Adrenal gland (tissue), 12 donors: ENCODE data around the gene OSBPL2. TPM values are rescaled to one million over a fixed set of nuclear protein-coding genes. Genes with fewer than 3 reads are reported as not detected.

Experiments
- DNase-seq, 7 donors: peaks; one replicate each; pipeline ENCODE4 v3.0.0-alpha.2; 2019 to 2020
- H3K27ac ChIP-seq, 5 donors: fragments of 200-600 bp; sonication (generic) in 4 of 5; 1 replicate in 3 of 5; 2 replicates in 2 of 5; pipeline versions ENCODE4 v1.5.1 to v1.8.0; 2016 to 2020; ENCODE audit warnings: mild to moderate bottlenecking in 1 of 5
- H3K27me3 ChIP-seq: fragments of 200-600 bp; 2 replicates; pipeline ENCODE4 v1.8.0; 2021
- H3K36me3 ChIP-seq, 2 donors: fragments of 200-600 bp; replicated peaks in 1 of 2; 1 replicate in 1 of 2; 2 replicates in 1 of 2; pipeline versions ENCODE4 v1.5.1 to v1.8.0; 2018 to 2022
- H3K4me1 ChIP-seq, 2 donors: fragments of 200-600 bp; replicated peaks in 1 of 2; 1 replicate in 1 of 2; 2 replicates in 1 of 2; pipeline versions ENCODE4 v1.5.1 to v1.8.0; 2018 to 2021
- H3K4me3 ChIP-seq, 4 donors: fragments of 200-600 bp; sonication (generic) in 3 of 4; one replicate each; pipeline ENCODE4 v1.5.1; 2016 to 2018
- H3K9me3 ChIP-seq, 3 donors: fragments of 200-600 bp; sonication (generic) in 1 of 3; replicated peaks in 1 of 3; 1 replicate in 2 of 3; 2 replicates in 1 of 3; pipeline versions ENCODE4 v1.5.1 to v1.8.0; 2016 to 2021
- CTCF ChIP-seq, 6 experiments: fragments of 450-650 bp in 4 of 6; fragments of 200-600 bp in 2 of 6; sonication (generic) in 1 of 6; IDR thresholded peaks; 1 replicate in 5 of 6; 2 replicates in 1 of 6; pipeline versions ENCODE4 v1.5.1 to v1.8.0; 2016 to 2021; ENCODE audit warnings: antibody characterized with exemption in 6 of 6, mild to moderate bottlenecking in 2 of 6, moderate library complexity in 1 of 6
- POLR2A ChIP-seq, 2 donors: fragments of 450-650 bp; IDR thresholded peaks; one replicate each; pipeline ENCODE4 v1.6.1; 2017; ENCODE audit warnings: antibody characterized with exemption in 2 of 2, mild to moderate bottlenecking in 2 of 2, moderate library complexity in 1 of 2
- WGBS, 4 donors: extraction: QIAGEN DNeasy Blood & Tissue Kit in 2 of 4; methylation state at CpG; one replicate each; pipeline versions ENCODE4 v1.1.5 to v1.1.7; 2013 to 2017; 5-methylcytosine and 5-hydroxymethylcytosine counted together
- intact Hi-C, 2 donors: fragments of 100-400 bp; cut with DNase I; formaldehyde crosslinking; loops; one replicate each; pipeline versions ENCODE4 v1.14.1 to v1.15.0; 2022 to 2023
- microRNA-seq, 3 donors: library from miRNA; unstranded; fragments of <30 nt; microRNA quantifications; one replicate each; pipeline ENCODE4, GENCODE V29; 2017 to 2020
- polyA plus RNA-seq, 3 donors: library from polyadenylated mRNA; stranded (reverse); fragments of 200-250 nt in 2 of 3; fragments of 350-450 nt in 1 of 3; fragmentation: Illumina TruSeq in 1 of 3; extraction: RNeasy Lipid Tissue Mini Kit (QIAGEN cat#74804) in 1 of 3; gene quantifications; one replicate each; pipeline ENCODE4 v1.2.3, GENCODE V29; 2013 to 2014
- total RNA-seq, 9 donors: library from RNA; depleted of rRNA in 4 of 9; stranded (reverse); fragments of >200 nt in 4 of 9; fragments of 120-200 nt in 1 of 9; fragmentation: NEBNext Ultra II Directional in 1 of 9; extraction: Animal tissue kit (Norgen Biotek cat#: 25700) in 1 of 9; gene quantifications; one replicate each; pipeline versions ENCODE4 v1.1.0 to v1.2.4, GENCODE V29; 2013 to 2023
- donor health status: healthy with polysubstance abuse.
- donor health status: Bipolar disorder and iron deficiency.
- donor health status: DM: yes; HTN: yes; CAD: no.
- donor health status: DM: no; HTN: no; CAD: no.
- donor health status: DM: no; HTN: no; CAD: no.
- donor health status: DM: yes; HTN: yes; CAD: no.

Gene OSBPL2
- total and polyA plus RNA-seq, 12 donors = 13.8 to 96.7 (median 37.4) TPM

GRCh38 chr20:62344782-62345181, 106.5 kb downstream of the OSBPL2 start:
- H3K36me3 ChIP-seq = peaks cover 0 to 7% of the 10 kb centered on the region in 2 donors
- no peak overlapping the region for H3K27ac ChIP-seq
- WGBS, 4 donors = 87 to 91% (median 89%) methylated on average over 10 of the region's 10 CpGs

More at GRCh38 chr20:62344782-62345181, 106.5 kb downstream of the OSBPL2 start:
- Histone ChIP-seq H3K4me3 (no peak overlapping the region), H3K4me1 (peaks cover 0 to 6% of the 10 kb centered on the region in 2 donors), H3K27me3 (no peaks in the 10 kb centered on the region), H3K9me3 (no peaks in the 10 kb centered on the region)
- no peak for DNase-seq
- intact Hi-C loops = no loop called here
- TF ChIP-seq POLR2A (IDR thresholded peaks at IDR 0.05) (no peak), CTCF (IDR thresholded peaks at IDR 0.05) (no peak)

Small RNA genes within 50 kb of the gene (microRNA-seq; reads per million reads assigned to microRNA genes)
- 1.1 to 2.8 (median 1.3) reads per million in 3 donors for gene MIR4758

Other genes with a start within 250 kb of the OSBPL2 start
- 10 to 100 TPM in 8 of 9 donors, 1 to 10 TPM in 1; 10.0 to 30.9 (median 15.6) TPM for gene TAF4, start 172.6 kb upstream of the OSBPL2 start, total RNA-seq
- gene TAF4, start 172.6 kb upstream of the OSBPL2 start, polyA plus RNA-seq = 10 to 100 TPM in 2 of 3 donors, 1 to 10 TPM in 1; 5.2 to 12.5 (median 10.9) TPM
- 10 to 100 TPM; 26.7 to 47.0 (median 34.8) TPM for gene LSM14B, start 116.0 kb upstream of the OSBPL2 start, total RNA-seq
- gene LSM14B, start 116.0 kb upstream of the OSBPL2 start, polyA plus RNA-seq = 10 to 100 TPM; 17.6 to 23.4 (median 19.2) TPM
- gene PSMA7, start 95.1 kb upstream of the OSBPL2 start, total RNA-seq = 100 to 1,000 TPM; 216 to 518 (median 291) TPM
- gene PSMA7, start 95.1 kb upstream of the OSBPL2 start, polyA plus RNA-seq = 100 to 1,000 TPM; 175 to 292 (median 178) TPM
- gene SS18L1, start 94.8 kb upstream of the OSBPL2 start, total RNA-seq = 10 to 100 TPM in 8 of 9 donors, 1 to 10 TPM in 1; 9.0 to 45.7 (median 13.9) TPM
- gene SS18L1, start 94.8 kb upstream of the OSBPL2 start, polyA plus RNA-seq = 10 to 100 TPM in 2 of 3 donors, 1 to 10 TPM in 1; 9.2 to 36.6 (median 15.1) TPM
- 10 to 100 TPM; 11.5 to 60.1 (median 43.1) TPM for gene MTG2, start 55.5 kb upstream of the OSBPL2 start, total RNA-seq
- gene MTG2, start 55.5 kb upstream of the OSBPL2 start, polyA plus RNA-seq = 10 to 100 TPM; 30.2 to 90.4 (median 84.3) TPM
- gene HRH3, start 18.2 kb upstream of the OSBPL2 start, total RNA-seq = under 1 TPM in 2 of 9 donors, not detected in 7; 0.06 to 0.08 TPM
- under 1 TPM in 2 of 3 donors, not detected in 1; 0.13 to 0.80 TPM for gene HRH3, start 18.2 kb upstream of the OSBPL2 start, polyA plus RNA-seq
- gene ADRM1, start 64.5 kb downstream of the OSBPL2 start, total RNA-seq = 100 to 1,000 TPM in 7 of 9 donors, 10 to 100 TPM in 2; 87.2 to 254 (median 162) TPM
- gene ADRM1, start 64.5 kb downstream of the OSBPL2 start, polyA plus RNA-seq = 100 to 1,000 TPM in 1 of 3 donors, 10 to 100 TPM in 2; 50.6 to 125 (median 95.6) TPM
- 100 to 1,000 TPM in 4 of 9 donors, 10 to 100 TPM in 4, 1 to 10 TPM in 1; 2.3 to 146 (median 94.9) TPM for gene LAMA5, start 128.8 kb downstream of the OSBPL2 start, total RNA-seq
- 100 to 1,000 TPM in 2 of 3 donors, 1 to 10 TPM in 1; 2.0 to 537 (median 262) TPM for gene LAMA5, start 128.8 kb downstream of the OSBPL2 start, polyA plus RNA-seq
- gene RPS21, start 148.6 kb downstream of the OSBPL2 start, total RNA-seq = 1,000 to 10,000 TPM in 8 of 9 donors, 100 to 1,000 TPM in 1; 725 to 4,794 (median 1,551) TPM
- 1,000 to 10,000 TPM in 2 of 3 donors, 100 to 1,000 TPM in 1; 438 to 3,024 (median 2,274) TPM for gene RPS21, start 148.6 kb downstream of the OSBPL2 start, polyA plus RNA-seq
- gene CABLES2, start 168.8 kb downstream of the OSBPL2 start, total RNA-seq = 1 to 10 TPM; 1.5 to 5.6 (median 3.7) TPM
- 1 to 10 TPM; 2.8 to 4.1 (median 3.4) TPM for gene CABLES2, start 168.8 kb downstream of the OSBPL2 start, polyA plus RNA-seq
- gene RBBP8NL, start 189.0 kb downstream of the OSBPL2 start, total RNA-seq = not detected
- gene RBBP8NL, start 189.0 kb downstream of the OSBPL2 start, polyA plus RNA-seq = not detected
- 10 to 100 TPM in 1 of 9 donors, 1 to 10 TPM in 7, under 1 TPM in 1; 0.67 to 12.0 (median 6.2) TPM for gene GATA5, start 237.5 kb downstream of the OSBPL2 start, total RNA-seq
- 1 to 10 TPM in 2 of 3 donors, under 1 TPM in 1; 0.68 to 1.9 (median 1.8) TPM for gene GATA5, start 237.5 kb downstream of the OSBPL2 start, polyA plus RNA-seq